ENCODE data around the gene TNNI2. TPM values are rescaled to one million over a fixed set of nuclear protein-coding genes. Genes with fewer than 3 reads are reported as not detected.
A peak's percentile ranks its signal among the peaks of the same experiment; 100 is the strongest.

The TNNI2 gene
- total and polyA plus RNA-seq, 2 experiments from 2014 or later: 0.73 to 5.5 TPM

DNA sequence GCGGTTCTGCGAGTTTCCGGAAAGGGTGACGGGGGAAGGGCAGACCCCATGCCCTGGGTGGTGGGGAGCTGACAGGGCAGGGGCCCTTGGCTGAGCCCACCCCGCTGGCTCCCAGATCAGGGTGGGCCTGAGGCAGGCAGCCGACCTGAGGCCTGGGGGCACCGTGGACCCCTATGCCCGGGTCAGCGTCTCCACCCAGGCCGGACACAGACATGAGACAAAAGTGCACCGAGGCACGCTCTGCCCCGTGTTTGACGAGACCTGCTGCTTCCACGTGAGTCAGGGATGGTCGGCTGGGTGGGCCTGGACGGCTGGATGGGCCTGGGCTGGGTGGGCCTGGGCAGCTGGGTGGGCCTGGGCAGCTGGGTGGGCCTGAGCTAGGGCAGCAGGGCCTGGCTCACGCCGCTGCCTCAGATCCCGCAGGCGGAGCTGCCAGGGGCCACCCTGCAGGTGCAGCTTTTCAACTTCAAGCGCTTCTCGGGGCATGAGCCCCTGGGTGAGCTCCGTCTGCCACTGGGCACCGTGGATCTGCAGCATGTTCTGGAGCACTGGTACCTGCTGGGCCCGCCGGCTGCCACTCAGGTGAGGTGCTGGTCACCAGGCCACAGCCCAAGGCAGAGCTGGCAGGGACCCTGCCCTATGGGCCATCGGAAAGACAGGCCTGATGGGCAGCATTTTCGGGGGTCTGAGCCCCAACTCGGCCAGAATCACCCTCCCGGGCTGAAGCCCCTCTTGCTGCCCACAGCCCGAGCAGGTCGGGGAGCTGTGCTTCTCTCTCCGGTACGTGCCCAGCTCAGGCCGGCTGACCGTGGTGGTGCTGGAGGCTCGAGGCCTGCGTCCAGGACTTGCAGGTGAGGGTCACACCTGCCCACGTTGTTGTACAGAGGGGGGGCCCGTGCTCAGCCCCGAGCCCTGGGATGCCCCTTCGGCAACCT lies 2.5 kb upstream of the TNNI2 start:
- H3K79me2 ChIP-seq: peaks cover 2% of the 10 kb centered on the region
- TF ChIP-seq CTCF (IDR thresholded peaks at IDR 0.05; ENCODE audit: poor library complexity) (no peak), EZH2 (IDR thresholded peaks at IDR 0.05; ENCODE audit: borderline replicate concordance) (no peak)
- no peaks in the 10 kb centered on the region for H4K20me1 ChIP-seq (ENCODE audit: insufficient read depth, poor library complexity, severe bottlenecking)
- no peaks in the 10 kb centered on the region for H3K9me3 ChIP-seq (ENCODE audit: low read depth)
- peaks cover 49% of the 10 kb centered on the region for H3K4me1 ChIP-seq (ENCODE audit: insufficient read depth)
- H3K9me2 ChIP-seq (replicated peaks; ENCODE audit: insufficient read depth): no peaks in the 10 kb centered on the region
- no peak for DNase-seq (ENCODE audit: low spot score)
- no peak overlapping the region for H3K4me2 ChIP-seq
- no peak overlapping the region for H2AFZ ChIP-seq
- no peaks in the 10 kb centered on the region for H3K27me3 ChIP-seq
- WGBS (ENCODE audit: low lambda C conversion rate, missing lambda C conversion rate): 95% methylated on average over 38 of the region's 43 CpGs
- no peak overlapping the region for H3K4me3 ChIP-seq
- H3K36me3 ChIP-seq (replicated peaks; ENCODE audit: insufficient read depth, low read depth): no peaks in the 10 kb centered on the region
- H3K27ac ChIP-seq: no peak overlapping the region

DNA sequence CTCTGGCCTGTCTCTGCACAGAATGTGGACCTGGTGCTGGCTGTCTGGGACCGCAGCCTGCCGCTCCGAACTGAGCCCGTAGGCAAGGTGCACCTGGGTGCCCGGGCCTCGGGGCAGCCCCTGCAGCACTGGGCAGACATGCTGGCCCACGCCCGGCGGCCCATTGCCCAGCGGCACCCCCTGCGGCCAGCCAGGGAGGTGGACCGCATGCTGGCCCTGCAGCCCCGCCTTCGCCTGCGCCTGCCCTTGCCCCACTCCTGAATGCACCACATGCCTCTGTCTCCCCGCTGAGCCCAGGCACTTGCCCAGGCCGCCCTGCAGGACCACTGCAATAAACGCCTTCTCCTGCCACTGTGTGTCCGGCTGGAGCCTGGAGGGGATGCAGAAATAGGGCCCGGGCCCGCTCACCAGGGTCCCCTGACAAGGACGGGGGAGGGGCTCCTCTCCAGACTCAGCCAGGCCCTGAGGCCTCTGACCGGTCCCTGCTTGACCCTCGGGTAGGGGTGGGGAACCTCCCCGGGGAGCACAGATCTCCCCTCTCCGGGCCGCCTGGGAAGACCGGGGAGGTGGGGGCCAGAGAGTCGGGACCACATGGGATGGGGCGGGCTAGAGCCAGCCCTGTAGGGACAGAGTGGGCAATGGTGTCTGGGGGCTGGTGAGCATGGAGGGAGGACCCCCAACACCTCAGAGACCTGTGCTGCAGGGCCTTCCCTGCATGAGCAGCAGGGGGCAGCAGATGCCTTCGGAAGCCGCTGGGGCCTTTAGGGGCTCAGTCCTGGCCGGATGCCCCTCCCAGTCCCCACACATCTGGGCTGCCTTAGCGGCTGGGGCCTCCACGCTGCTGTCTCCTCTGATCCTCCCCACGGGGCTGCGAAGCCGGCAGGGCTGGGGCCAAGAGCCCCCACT lies 1.4 kb upstream of the TNNI2 start:
- H3K27me3 ChIP-seq: no peaks in the 10 kb centered on the region
- no peaks in the 10 kb centered on the region for H3K9me2 ChIP-seq (replicated peaks; ENCODE audit: insufficient read depth)
- H3K4me2 ChIP-seq: peak overlapping the region; percentile 6
- no peak overlapping the region for H2AFZ ChIP-seq
- DNase-seq (ENCODE audit: low spot score): peak; percentile 91
- H3K36me3 ChIP-seq (replicated peaks; ENCODE audit: insufficient read depth, low read depth): no peaks in the 10 kb centered on the region
- 69% methylated on average over 38 of the region's 38 CpGs for WGBS (ENCODE audit: low lambda C conversion rate, missing lambda C conversion rate)
- no peaks in the 10 kb centered on the region for H3K79me2 ChIP-seq
- TF ChIP-seq CTCF (IDR thresholded peaks at IDR 0.05; ENCODE audit: poor library complexity) (peak; percentile 84), EZH2phosphoT487 (IDR thresholded peaks at IDR 0.05; ENCODE audit: low read depth, severe bottlenecking, unreplicated experiment) (no peak)
- H3K9me3 ChIP-seq (ENCODE audit: low read depth): no peaks in the 10 kb centered on the region
- peak overlapping the region; percentile 55 for H3K27ac ChIP-seq
- H4K20me1 ChIP-seq (ENCODE audit: insufficient read depth, poor library complexity, severe bottlenecking): no peaks in the 10 kb centered on the region
- H3K4me1 ChIP-seq (ENCODE audit: insufficient read depth): peaks cover 38% of the 10 kb centered on the region
- H3K4me3 ChIP-seq: no peak overlapping the region

DNA sequence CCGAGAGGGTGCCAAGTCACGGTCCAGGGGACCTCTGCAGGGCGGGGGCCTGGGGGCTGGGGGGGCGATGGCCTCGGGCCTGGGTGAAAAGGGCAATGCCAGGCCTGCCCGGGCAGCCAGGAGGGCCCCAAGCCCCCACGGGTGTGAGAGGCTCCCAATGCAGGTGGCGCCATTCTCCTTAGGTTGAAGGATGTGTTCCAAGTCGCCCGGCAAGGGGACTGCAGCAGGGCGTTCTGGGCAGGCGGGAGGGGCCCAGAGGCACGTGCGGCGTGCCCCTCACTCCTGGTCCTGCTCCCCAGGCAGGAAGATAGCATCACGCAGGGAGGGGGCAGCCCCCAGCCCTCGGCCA lies 730 bp upstream of the TNNI2 start:
- peaks cover 32% of the 10 kb centered on the region for H3K4me1 ChIP-seq (ENCODE audit: insufficient read depth)
- no peak overlapping the region for H2AFZ ChIP-seq
- H3K27ac ChIP-seq: peak overlapping the region; percentile 55
- no peak overlapping the region for H3K4me3 ChIP-seq
- H3K9me3 ChIP-seq (ENCODE audit: low read depth): no peaks in the 10 kb centered on the region
- no peak for DNase-seq (ENCODE audit: low spot score)
- no peaks in the 10 kb centered on the region for H3K27me3 ChIP-seq
- peak overlapping the region; percentile 6 for H3K4me2 ChIP-seq
- 67% methylated on average over 10 of the region's 17 CpGs for WGBS (ENCODE audit: low lambda C conversion rate, missing lambda C conversion rate)
- TF ChIP-seq EZH2 (IDR thresholded peaks at IDR 0.05; ENCODE audit: borderline replicate concordance): no peak
- TF ChIP-seq EZH2phosphoT487 (IDR thresholded peaks at IDR 0.05; ENCODE audit: low read depth, severe bottlenecking, unreplicated experiment): no peak
- TF ChIP-seq CTCF (IDR thresholded peaks at IDR 0.05; ENCODE audit: poor library complexity): no peak
- H3K9me2 ChIP-seq (replicated peaks; ENCODE audit: insufficient read depth): no peaks in the 10 kb centered on the region
- H4K20me1 ChIP-seq (ENCODE audit: insufficient read depth, poor library complexity, severe bottlenecking): no peaks in the 10 kb centered on the region
- no peaks in the 10 kb centered on the region for H3K79me2 ChIP-seq
- H3K36me3 ChIP-seq (replicated peaks; ENCODE audit: insufficient read depth, low read depth): no peaks in the 10 kb centered on the region

All from hepatocyte (in vitro differentiated cells).